ENCODE measurements around the gene MRPL51.

MRPL51 gene

GRCh38 chr12:6539314-6539682, 46.2 kb upstream of the MRPL51 start:
- no peak for TF ChIP-seq CTCF (conservative IDR thresholded peaks at IDR 0.05; ENCODE audit: low read depth)
- POLR2A ChIA-PET (ENCODE audit: low non-redundant PET), result interaction anchor here (0.5 to 0.8 kb wide), 2 partner anchors 25 to 251 kb away, joined by 3 read pairs; no protein-coding TSS in a partner anchor
- CTCF ChIA-PET, result interaction anchor here (1.1 to 1.5 kb wide), 4 partner anchors 11 to 333 kb away, joined by 3 to 8 read pairs (median 5); no protein-coding TSS in a partner anchor
- H3K27ac ChIP-seq, result peak overlapping the region; percentile 95
- DNase-seq (ENCODE audit: low spot score), result no peak

GRCh38 chr12:6538420-6539313, 45.6 kb upstream of the MRPL51 start:
- TF ChIP-seq CTCF (conservative IDR thresholded peaks at IDR 0.05; ENCODE audit: low read depth), result no peak
- POLR2A ChIA-PET (ENCODE audit: low non-redundant PET), result interaction anchor here (1.5 kb wide), 1 partner anchor 46 kb away, joined by 3 read pairs; the partner anchor contains the start of gene MRPL51
- CTCF ChIA-PET, result interaction anchor here (0.6 to 1.6 kb wide), 10 partner anchors 9 to 333 kb away, joined by 3 to 9 read pairs (median 4); partner anchors contain the start of gene VAMP1
- DNase-seq (ENCODE audit: low spot score), result no peak
- H3K27ac ChIP-seq, result peak overlapping the region; percentile 95

- DNase-seq (ENCODE audit: low spot score), result peak; percentile 46
- peak overlapping the region; percentile 95 for H3K27ac ChIP-seq
- POLR2A ChIA-PET (ENCODE audit: low non-redundant PET), result interaction anchor here (1.5 kb wide), 1 partner anchor 45 kb away, joined by 3 read pairs; the partner anchor contains the start of gene MRPL51
- CTCF ChIA-PET, result interaction anchor here (0.5 to 1.6 kb wide), 13 partner anchors 9 to 173 kb away, joined by 3 to 9 read pairs (median 4); partner anchors contain the start of genes TAPBPL and VAMP1
- TF ChIP-seq CTCF (conservative IDR thresholded peaks at IDR 0.05; ENCODE audit: low read depth), result peak; percentile 75
These were observed 44.7 kb upstream of the MRPL51 start for GRCh38 chr12:6537580-6538419.

GRCh38 chr12:6536894-6537579, 44.0 kb upstream of the MRPL51 start:
- H3K27ac ChIP-seq, result peak overlapping the region; percentile 95
- no peak for DNase-seq (ENCODE audit: low spot score)
- ChIA-PET CTCF (interaction anchor here (0.5 to 1.6 kb wide), 9 partner anchors 8 to 172 kb away, joined by 3 to 9 read pairs (median 4); partner anchors contain the start of genes TAPBPL and VAMP1), POLR2A (ENCODE audit: low non-redundant PET) (no interaction called here)
- no peak for TF ChIP-seq CTCF (conservative IDR thresholded peaks at IDR 0.05; ENCODE audit: low read depth)

- POLR2A ChIA-PET (ENCODE audit: low non-redundant PET), result interaction anchor here (0.5 kb wide), 1 partner anchor 85 kb away, joined by 4 read pairs; the partner anchor contains the start of gene TAPBPL
- H3K27ac ChIP-seq, result peak overlapping the region; percentile 95
- DNase-seq (ENCODE audit: low spot score), result no peak
- CTCF ChIA-PET, result interaction anchor here (0.6 to 1.5 kb wide), 3 partner anchors 18 to 341 kb away, joined by 3 to 4 read pairs (median 3); no protein-coding TSS in a partner anchor
- TF ChIP-seq CTCF (conservative IDR thresholded peaks at IDR 0.05; ENCODE audit: low read depth), result no peak
These were observed 43.1 kb upstream of the MRPL51 start for GRCh38 chr12:6535960-6536847.

Data from RWPE1 (cell line).